HepG2 (cell line): Measurements from ENCODE around the gene EEA1. TPM values are rescaled to one million over a fixed set of nuclear protein-coding genes. Genes with fewer than 3 reads are reported as not detected.

Source experiments
- CBX2 ChIP-seq, 2 experiments: fragments of 200-600 bp in 1 of 2; sonication (generic); formaldehyde crosslinking in 1 of 2; IDR thresholded peaks; 2 replicates each; pipeline versions ENCODE4 v1.7.0 to v1.8.1; 2018 to 2022; ENCODE audit warnings: low read depth in 2 of 2, low read length in 1 of 2, mild to moderate bottlenecking in 1 of 2, missing genetic modification reagents in 1 of 2
- CCAR2 ChIP-seq: fragments of 200-400 bp; formaldehyde crosslinking; optimal IDR thresholded peaks from 2 replicates; pipeline ENCODE3; 2018; ENCODE audit warnings: low read depth, mild to moderate bottlenecking, low read length, moderate library complexity
- CHD4 ChIP-seq: fragments of 200-600 bp; sonication (generic); IDR thresholded peaks from 2 replicates; pipeline ENCODE4 v1.7.0; 2017; ENCODE audit warnings: mild to moderate bottlenecking, low read length, borderline replicate concordance
- ERF ChIP-seq: IDR thresholded peaks from 2 replicates; pipeline ENCODE4 v1.6.1; 2018; ENCODE audit warnings: missing biosample characterization, missing genetic modification reagents
- FOXK1 ChIP-seq: sonication (generic); formaldehyde crosslinking; IDR thresholded peaks from 2 replicates; pipeline ENCODE4 v1.4.0; 2020; ENCODE audit warnings: low read depth, missing genetic modification reagents, borderline replicate concordance
- GZF1 ChIP-seq: sonication (generic); formaldehyde crosslinking; IDR thresholded peaks from 2 replicates; pipeline ENCODE4 v1.5.1; 2020; ENCODE audit warnings: mild to moderate bottlenecking, missing genetic modification reagents
- SIN3B ChIP-seq: fragments of 150-350 bp; IDR thresholded peaks from 2 replicates; pipeline ENCODE4 v1.6.1; 2014; ENCODE audit warnings: low read length
- ZBTB3 ChIP-seq: sonication (generic); formaldehyde crosslinking; IDR thresholded peaks from 2 replicates; pipeline ENCODE4 v1.4.0; 2020; ENCODE audit warnings: low read depth, mild to moderate bottlenecking, moderate library complexity, missing genetic modification reagents, borderline replicate concordance
- ZNF34 ChIP-seq: sonication (generic); formaldehyde crosslinking; IDR thresholded peaks from 2 replicates; pipeline ENCODE4 v1.4.0; 2020; ENCODE audit warnings: mild to moderate bottlenecking, missing genetic modification reagents, borderline replicate concordance
- ZNF367 ChIP-seq: sonication (generic); formaldehyde crosslinking; IDR thresholded peaks from 2 replicates; pipeline ENCODE4 v1.4.0; 2020; ENCODE audit warnings: missing genetic modification reagents, borderline replicate concordance
- ZNF510 ChIP-seq: sonication (generic); formaldehyde crosslinking; IDR thresholded peaks from 2 replicates; pipeline ENCODE4 v1.4.0; 2020; ENCODE audit warnings: low read depth, mild to moderate bottlenecking, missing genetic modification reagents
- ZNF598 ChIP-seq: sonication (generic); formaldehyde crosslinking; IDR thresholded peaks from 2 replicates; pipeline ENCODE4 v1.5.1; 2020; ENCODE audit warnings: mild to moderate bottlenecking, missing genetic modification reagents, borderline replicate concordance
- polyA plus RNA-seq, 8 experiments: library from polyadenylated mRNA; depleted of rRNA in 3 of 8; stranded (reverse) in 7 of 8; unstranded in 1 of 8; fragments of >200 nt; fragmentation: Illumina TruSeq in 4 of 8; extraction: Trizol in 4 of 8; gene quantifications; 2 replicates each; pipeline versions ENCODE4 v1.2.1 to v1.2.3, GENCODE V29; 2011 to 2016; ENCODE audit warnings: low read depth in 4 of 8, missing spikeins in 1 of 8, mixed read lengths in 1 of 8; ENCODE audit not compliant: insufficient read depth in 1 of 8
- total RNA-seq, 5 experiments: library from RNA; depleted of rRNA; stranded (reverse); fragments of >200 nt; fragmentation: Illumina TruSeq; extraction: Trizol; gene quantifications; 2 replicates each; pipeline ENCODE4 v1.2.3, GENCODE V29; 2016; ENCODE audit warnings: low read depth in 1 of 5
- TF ChIP-seq, protein P1 (sequence below): sonication (generic); formaldehyde crosslinking; IDR thresholded peaks from 2 replicates; pipeline ENCODE4 v1.8.0; 2022; ENCODE audit warnings: mild to moderate bottlenecking, missing genetic modification reagents, moderate library complexity
- TF ChIP-seq, protein P2 (sequence below): sonication (generic); formaldehyde crosslinking; IDR thresholded peaks from 2 replicates; pipeline ENCODE4 v1.4.0; 2020; ENCODE audit warnings: low read depth, mild to moderate bottlenecking, missing genetic modification reagents
- TF ChIP-seq, protein P3 (sequence below): sonication (generic); formaldehyde crosslinking; IDR thresholded peaks from 2 replicates; pipeline ENCODE4 v1.4.0; 2020; ENCODE audit warnings: mild to moderate bottlenecking, missing genetic modification reagents
- TF ChIP-seq, protein P4 (sequence below): sonication (generic); formaldehyde crosslinking; IDR thresholded peaks from 2 replicates; pipeline ENCODE4 v1.4.0; 2020; ENCODE audit warnings: missing genetic modification reagents
- TF ChIP-seq, protein P5 (sequence below): sonication (generic); formaldehyde crosslinking; IDR thresholded peaks from 2 replicates; pipeline ENCODE4 v1.5.1; 2020; ENCODE audit warnings: mild to moderate bottlenecking, missing genetic modification reagents, moderate library complexity

Gene EEA1
- total and polyA plus RNA-seq, 2 of the 13 experiments (the other 11 are each of a cell fraction or from before 2014, with no cell fraction given): 5.0 to 19.3 TPM

DNA sequence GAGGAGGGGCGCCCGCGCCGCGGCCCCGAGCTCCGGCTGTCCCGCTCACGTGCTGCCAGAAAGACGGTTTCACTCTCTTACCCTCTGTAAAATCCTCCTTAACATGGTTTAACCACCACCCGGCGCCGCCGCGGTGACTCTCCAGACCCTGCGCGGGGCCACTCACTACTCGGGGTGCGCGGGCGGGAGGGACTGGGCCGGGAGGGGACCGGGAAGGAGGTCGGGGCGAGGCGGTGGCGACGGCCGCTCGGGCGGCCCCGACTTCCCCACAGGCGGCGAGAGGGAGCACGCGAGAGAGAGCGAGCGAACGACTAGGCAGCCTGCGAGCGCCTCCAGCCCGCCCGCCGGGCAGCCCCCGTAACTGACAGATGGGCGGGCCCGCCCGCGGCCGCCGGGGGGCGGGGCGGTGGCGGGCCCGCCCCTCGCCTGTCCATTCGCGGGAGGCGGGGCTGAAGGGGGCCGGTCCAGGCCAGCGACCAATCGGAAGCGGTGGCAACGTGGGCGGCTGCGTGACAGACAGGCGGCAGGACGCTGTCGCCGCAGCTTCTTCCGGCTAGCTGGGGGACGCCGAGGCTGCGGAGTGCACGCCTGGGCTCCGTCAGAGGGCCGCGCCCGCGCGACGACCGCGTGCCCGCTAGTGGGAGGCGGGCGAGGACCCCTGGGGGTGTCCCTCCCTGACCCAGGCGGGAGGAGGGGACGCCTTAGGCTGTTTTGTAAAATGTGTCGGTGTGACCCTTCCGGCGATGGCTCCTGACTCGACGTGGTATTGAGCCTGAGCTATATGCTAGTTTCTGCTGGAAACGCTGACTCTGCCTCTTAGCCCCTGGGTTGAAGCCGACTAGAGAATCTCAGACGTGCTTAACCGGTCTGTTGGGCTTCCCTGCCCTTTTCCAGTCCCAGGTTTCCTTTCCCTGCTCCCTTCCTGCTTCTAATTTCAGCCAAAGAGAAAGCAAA lies at the start of gene EEA1 (continued):
- no peak for TF ChIP-seq CHD4
- peak; percentile 79; the same call in 1 of the 2 replicates for TF ChIP-seq ZNF510 (CRISPR knock-in tag)
- peak; percentile 29; the same call in 1 of the 2 replicates for TF ChIP-seq FOXK1 (CRISPR knock-in tag)
- TF ChIP-seq SIN3B: no peak
- peak; percentile 93; the same call in 1 of the 2 replicates for TF ChIP-seq ZNF598
- no peak for TF ChIP-seq GZF1
- TF ChIP-seq, protein P1, sequence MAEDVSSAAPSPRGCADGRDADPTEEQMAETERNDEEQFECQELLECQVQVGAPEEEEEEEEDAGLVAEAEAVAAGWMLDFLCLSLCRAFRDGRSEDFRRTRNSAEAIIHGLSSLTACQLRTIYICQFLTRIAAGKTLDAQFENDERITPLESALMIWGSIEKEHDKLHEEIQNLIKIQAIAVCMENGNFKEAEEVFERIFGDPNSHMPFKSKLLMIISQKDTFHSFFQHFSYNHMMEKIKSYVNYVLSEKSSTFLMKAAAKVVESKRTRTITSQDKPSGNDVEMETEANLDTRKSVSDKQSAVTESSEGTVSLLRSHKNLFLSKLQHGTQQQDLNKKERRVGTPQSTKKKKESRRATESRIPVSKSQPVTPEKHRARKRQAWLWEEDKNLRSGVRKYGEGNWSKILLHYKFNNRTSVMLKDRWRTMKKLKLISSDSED (CRISPR knock-in tag): no peak
- TF ChIP-seq CBX2 (IDR thresholded peaks at IDR 0.05; ENCODE audit: low read depth, low read length): no peak
- TF ChIP-seq CBX2 (CRISPR knock-in tag; IDR thresholded peaks at IDR 0.05; ENCODE audit: low read depth): 0 out of 2 replicates have a peak, but pooled peaks have one; percentile 38
- TF ChIP-seq, protein P2, sequence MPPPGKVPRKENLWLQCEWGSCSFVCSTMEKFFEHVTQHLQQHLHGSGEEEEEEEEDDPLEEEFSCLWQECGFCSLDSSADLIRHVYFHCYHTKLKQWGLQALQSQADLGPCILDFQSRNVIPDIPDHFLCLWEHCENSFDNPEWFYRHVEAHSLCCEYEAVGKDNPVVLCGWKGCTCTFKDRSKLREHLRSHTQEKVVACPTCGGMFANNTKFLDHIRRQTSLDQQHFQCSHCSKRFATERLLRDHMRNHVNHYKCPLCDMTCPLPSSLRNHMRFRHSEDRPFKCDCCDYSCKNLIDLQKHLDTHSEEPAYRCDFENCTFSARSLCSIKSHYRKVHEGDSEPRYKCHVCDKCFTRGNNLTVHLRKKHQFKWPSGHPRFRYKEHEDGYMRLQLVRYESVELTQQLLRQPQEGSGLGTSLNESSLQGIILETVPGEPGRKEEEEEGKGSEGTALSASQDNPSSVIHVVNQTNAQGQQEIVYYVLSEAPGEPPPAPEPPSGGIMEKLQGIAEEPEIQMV (CRISPR knock-in tag): peak; percentile 54; the same call in 1 of the 2 replicates
- TF ChIP-seq, protein P3, sequence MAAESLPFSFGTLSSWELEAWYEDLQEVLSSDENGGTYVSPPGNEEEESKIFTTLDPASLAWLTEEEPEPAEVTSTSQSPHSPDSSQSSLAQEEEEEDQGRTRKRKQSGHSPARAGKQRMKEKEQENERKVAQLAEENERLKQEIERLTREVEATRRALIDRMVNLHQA (CRISPR knock-in tag): no peak
- TF ChIP-seq, protein P4, sequence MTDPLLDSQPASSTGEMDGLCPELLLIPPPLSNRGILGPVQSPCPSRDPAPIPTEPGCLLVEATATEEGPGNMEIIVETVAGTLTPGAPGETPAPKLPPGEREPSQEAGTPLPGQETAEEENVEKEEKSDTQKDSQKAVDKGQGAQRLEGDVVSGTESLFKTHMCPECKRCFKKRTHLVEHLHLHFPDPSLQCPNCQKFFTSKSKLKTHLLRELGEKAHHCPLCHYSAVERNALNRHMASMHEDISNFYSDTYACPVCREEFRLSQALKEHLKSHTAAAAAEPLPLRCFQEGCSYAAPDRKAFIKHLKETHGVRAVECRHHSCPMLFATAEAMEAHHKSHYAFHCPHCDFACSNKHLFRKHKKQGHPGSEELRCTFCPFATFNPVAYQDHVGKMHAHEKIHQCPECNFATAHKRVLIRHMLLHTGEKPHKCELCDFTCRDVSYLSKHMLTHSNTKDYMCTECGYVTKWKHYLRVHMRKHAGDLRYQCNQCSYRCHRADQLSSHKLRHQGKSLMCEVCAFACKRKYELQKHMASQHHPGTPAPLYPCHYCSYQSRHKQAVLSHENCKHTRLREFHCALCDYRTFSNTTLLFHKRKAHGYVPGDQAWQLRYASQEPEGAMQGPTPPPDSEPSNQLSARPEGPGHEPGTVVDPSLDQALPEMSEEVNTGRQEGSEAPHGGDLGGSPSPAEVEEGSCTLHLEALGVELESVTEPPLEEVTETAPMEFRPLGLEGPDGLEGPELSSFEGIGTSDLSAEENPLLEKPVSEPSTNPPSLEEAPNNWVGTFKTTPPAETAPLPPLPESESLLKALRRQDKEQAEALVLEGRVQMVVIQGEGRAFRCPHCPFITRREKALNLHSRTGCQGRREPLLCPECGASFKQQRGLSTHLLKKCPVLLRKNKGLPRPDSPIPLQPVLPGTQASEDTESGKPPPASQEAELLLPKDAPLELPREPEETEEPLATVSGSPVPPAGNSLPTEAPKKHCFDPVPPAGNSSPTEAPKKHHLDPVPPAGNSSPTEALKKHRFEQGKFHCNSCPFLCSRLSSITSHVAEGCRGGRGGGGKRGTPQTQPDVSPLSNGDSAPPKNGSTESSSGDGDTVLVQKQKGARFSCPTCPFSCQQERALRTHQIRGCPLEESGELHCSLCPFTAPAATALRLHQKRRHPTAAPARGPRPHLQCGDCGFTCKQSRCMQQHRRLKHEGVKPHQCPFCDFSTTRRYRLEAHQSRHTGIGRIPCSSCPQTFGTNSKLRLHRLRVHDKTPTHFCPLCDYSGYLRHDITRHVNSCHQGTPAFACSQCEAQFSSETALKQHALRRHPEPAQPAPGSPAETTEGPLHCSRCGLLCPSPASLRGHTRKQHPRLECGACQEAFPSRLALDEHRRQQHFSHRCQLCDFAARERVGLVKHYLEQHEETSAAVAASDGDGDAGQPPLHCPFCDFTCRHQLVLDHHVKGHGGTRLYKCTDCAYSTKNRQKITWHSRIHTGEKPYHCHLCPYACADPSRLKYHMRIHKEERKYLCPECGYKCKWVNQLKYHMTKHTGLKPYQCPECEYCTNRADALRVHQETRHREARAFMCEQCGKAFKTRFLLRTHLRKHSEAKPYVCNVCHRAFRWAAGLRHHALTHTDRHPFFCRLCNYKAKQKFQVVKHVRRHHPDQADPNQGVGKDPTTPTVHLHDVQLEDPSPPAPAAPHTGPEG (CRISPR knock-in tag): peak; percentile 90
- TF ChIP-seq ZNF367 (CRISPR knock-in tag): no peak
- no peak for TF ChIP-seq CCAR2
- no peak for TF ChIP-seq ZBTB3 (CRISPR knock-in tag)
- peak; percentile 69; the same call in 1 of the 2 replicates for TF ChIP-seq ZNF34 (CRISPR knock-in tag)
- peak; percentile 95 for TF ChIP-seq ERF
- TF ChIP-seq, protein P5, sequence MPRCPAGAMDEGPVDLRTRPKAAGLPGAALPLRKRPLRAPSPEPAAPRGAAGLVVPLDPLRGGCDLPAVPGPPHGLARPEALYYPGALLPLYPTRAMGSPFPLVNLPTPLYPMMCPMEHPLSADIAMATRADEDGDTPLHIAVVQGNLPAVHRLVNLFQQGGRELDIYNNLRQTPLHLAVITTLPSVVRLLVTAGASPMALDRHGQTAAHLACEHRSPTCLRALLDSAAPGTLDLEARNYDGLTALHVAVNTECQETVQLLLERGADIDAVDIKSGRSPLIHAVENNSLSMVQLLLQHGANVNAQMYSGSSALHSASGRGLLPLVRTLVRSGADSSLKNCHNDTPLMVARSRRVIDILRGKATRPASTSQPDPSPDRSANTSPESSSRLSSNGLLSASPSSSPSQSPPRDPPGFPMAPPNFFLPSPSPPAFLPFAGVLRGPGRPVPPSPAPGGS (CRISPR knock-in tag): peak; percentile 96
